Measurements from ENCODE around the gene CPEB2.

CPEB2 gene

DNA sequence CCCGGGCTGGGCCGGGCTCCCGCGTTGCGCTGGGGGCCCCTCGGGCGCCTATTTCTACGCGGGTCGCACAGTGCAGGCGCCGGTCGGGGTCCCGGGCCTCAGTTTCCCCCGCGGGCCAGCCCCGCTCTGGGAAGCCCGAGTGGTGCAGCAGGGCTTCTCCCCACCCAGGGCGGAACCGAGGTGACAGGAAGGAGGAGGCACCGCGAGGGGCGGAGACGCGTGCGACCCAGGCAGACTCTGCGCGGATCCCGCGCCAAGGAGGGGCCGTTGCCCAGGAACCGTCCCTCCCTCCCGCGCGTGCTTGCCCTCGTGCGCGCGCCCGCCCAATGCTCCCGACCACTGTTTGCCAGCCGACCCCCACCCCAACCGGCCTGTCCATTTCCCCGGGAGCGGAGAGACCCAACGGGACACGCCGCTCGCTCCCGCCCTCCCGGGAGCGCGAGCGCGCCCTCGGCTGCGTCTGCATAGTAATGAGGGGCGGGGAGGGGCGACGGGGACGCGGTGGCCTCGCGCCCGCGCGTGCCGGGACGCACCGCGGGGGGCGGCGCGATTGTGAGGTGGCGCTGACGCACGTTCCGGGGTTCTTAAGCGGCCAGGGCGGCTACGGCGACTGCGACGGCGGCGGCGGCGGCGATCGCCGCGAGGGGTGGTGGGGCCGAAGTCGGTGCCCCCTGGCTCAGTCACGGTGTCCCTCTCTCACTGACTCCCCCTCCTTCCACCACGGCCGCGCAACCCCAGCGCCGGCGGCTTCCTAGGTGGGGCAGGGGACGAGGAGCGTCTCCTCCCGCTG is at the start of gene CPEB2:
TSS of gene CPEB2 (plus strand) at position 613 of the 790 bp plus-strand sequence. CDS start 193 bp downstream, outside the sequence.
- DNase-seq: peak; percentile 89

DNA sequence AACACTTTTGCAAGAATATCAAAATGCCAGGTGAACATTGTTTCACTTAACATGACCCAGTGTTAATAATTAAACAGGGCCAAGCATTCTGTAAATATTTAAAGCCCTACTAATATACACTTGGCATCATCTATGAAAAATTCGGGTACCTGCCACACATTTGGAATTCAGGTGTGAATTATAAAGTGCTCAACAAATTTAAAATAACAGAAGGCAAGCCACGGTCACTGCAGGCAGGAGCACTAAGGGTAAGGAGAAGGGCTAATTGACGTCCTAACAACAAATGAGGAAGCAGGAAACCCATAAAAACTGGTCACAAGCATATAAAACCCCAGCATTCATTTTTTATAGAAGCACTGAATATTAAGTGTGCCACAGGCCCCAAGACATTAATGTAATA is 43.8 kb upstream of the CPEB2 start:
- no peak for DNase-seq

DNA sequence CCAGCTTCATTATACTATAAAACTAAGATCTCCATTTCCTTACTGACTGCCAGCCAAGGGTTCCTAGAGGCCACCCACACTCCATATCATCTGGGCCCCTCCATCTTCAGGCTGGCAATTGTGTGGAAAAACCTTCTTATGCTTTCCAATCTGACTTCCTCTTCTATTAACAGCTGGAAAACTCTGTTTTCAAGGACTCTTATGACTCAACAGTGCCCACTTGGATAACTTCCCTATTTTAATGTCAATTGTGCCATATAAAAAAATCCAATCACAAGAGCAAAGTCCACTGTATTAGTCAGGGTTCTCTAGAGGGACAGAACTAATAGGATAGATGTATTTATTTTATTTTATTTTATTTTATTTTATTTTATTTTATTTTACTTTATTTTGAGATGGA is 41.0 kb upstream of the CPEB2 start:
- DNase-seq: no peak

DNA sequence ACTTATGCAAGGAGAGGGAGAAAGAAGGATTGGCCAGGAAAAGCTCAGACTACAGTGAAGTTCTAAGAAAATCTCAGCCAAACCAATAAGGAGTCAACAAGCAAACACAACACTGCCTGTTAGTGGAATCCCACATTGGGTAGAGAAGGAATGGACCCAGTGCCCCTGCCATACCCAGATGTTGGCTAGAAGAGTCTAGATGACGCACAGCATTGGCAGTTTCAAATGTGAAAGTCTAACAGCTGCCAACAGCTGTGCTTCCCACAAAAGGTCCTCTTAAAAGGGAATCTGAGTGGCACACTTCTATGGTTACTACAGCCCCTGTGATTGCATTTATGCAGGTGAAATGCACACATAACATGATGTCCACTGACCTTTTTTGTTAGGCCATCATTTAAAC is 37.2 kb upstream of the CPEB2 start:
- no peak for DNase-seq

DNA sequence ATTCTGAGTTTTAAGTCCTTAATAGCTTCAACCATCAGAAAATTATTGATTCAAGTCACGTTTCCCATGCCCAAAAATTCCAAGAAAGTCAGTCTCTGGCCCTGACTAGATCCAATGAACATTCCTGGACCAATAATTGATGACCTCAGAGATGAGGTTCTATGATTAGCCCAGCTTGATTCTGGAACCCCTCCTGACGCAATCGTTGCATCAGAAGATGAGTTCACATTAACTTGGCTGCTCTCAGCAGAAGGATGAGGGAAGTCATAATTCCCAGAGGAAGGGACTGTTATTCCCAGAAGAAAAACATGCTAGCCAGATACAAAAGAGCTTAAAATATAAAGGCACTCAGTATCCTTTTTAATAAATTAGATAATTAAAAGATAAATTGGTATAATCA is 34.3 kb upstream of the CPEB2 start:
- no peak for DNase-seq

DNA sequence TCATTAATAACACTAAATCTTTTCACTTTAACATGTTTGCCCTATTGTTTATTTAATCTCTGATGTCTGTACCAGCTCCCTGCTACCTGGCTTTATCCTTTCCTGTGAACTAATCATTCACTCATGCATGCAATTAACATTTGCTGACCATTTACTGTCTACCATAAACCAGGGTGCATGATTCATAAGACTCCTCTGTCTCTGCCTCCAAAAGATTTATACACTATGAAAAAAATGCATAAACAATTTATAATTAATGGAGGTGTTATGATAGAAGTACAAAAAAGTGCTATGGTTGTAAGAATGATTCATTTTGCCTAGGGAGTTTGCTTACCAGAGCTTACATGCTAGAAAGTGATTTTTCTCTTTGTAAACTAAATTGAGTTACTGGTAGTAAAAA is 24.5 kb upstream of the CPEB2 start:
- no peak for DNase-seq

DNA sequence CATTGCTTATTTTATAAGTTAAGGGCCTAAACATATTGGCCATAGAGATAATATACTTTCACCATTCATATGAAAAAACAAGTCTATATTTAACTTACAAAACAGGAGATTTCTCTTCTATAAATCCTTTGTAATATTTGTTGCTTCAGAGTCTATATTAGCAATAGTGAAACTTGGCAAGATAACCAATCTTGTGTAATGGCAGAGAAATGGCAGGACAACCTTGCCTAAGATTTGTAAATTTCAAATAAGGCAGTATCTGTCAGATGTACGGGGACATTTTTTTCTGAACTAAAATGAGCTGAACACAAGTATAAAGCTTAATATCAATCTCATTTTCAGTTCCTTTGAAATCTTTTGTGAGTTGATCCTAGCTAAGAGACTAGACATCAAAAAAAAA is 17.8 kb upstream of the CPEB2 start:
- DNase-seq: no peak

DNA sequence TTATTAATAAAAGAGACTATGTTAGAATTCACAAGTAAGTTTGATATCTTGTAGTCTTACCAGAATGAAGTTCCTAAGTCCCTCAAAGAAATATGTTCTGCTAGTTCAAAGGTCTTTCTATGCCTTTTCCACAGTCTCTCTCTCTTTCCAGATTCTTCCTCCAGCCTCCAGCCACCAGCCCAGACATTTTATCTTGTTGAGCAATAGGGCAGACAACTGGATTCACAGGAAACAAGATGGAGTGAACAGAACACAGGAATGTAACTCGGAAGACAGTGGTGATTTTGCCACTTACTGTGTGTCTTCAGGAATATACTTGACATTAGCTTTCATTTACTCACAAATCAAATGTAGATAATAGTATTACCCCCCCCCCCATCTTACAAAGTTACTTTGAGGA is 17.1 kb upstream of the CPEB2 start:
- DNase-seq: no peak

DNA sequence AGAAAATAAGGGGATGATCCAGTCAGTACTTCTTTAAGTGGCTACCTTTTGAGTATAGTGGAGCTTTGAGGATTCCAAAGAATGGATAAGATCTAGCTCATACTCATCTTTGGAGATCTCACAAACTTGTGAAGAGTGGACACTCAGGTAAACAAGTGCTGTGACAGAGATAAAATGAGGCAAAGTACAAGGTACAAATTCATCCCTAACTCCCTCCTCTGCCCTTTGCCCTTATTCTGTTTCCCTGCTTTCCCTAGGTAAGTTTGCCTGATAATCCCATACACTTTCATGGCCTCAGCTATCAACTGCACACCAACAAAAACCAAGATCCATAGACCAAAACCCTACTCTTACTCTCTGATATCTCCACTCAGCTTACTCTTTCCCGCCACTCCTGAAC is 16.4 kb upstream of the CPEB2 start:
- no peak for DNase-seq

DNA sequence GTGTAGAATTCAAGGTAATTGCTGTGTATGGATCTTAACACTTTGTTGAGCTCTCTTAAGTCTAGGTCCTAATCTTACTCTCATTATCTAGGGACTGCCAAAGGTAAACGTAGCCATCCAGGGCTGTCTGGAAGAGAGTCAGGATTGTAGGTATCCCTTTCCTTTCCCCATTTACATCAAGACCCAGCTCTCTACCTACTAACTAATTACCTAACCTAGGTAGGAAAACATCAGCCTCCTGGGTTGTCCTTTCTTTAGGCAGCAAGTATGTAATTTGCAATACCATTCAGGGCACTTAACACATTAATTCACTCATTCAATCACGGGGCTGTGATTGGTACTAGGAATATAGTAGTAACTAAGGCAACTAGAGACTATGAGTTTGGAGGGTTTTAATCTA is 15.2 kb upstream of the CPEB2 start:
- DNase-seq: no peak

DNA sequence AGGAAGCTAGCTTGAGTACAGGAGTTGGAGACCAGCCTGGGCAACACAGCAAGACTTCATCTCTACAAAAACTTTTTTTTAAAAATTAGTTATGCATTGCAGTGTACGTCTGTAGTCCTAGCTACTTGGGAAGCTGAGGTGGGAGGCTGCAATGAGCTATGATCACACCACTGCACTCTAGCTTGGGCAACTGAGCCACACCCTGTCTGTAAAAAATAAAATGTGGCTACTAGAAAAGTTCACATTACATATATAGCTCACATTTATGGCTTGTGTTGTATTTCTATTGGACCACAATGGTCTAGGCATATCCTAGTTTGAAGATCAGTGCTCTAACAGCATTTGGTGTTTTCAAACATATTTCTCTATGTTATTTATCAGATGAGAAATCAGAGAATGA is 11.8 kb upstream of the CPEB2 start:
- DNase-seq: no peak

DNA sequence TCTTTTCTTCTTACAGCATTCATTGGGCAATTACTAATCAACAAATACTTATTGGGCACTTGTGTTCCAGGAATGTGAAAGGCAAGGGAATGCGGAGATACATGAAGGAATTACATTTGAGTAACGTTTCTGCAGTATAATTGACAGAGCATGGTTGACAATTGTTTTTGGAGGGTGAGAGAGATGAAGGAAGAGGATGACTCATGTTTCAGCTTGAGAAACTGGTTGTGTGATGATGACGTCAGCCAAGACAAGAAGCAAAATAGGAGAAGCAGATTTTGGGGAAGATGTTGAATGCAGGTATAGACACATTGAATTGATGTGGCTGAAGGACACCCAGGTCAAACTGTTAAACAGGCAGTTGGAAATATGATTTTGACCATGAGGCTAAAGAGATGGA is 8.0 kb upstream of the CPEB2 start:
- no peak for DNase-seq

DNA sequence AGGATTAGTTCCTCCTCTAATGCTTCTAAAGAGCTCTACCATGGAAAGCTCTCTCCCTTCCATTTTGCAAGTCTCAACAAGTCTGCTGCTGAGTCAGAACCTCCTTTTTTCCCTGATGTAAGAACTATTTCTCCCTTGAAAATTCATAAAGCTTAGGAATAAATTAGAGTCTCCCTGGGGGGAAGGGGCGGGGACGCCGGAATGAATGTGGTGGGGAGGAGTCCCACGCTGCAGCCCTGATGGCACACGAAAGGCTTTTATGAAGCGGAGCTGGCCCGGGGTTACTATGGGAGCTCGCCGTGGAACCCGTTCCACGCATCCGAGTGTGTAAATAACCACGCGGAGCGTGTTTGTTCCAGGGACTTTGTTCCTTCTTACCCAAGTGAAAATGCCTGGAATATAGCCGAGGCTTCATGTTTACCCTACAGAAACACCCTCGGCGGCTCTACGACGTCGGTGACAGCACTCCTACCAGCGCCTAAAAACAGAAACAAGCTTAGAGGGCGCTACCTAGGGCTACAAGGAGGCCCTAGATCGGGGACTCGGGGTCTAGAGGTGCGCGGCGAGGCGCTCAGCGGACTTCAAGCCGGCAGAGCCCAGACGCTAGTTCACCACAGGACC is 923 bp upstream of the CPEB2 start:
- peak; percentile 58 for DNase-seq

DNA sequence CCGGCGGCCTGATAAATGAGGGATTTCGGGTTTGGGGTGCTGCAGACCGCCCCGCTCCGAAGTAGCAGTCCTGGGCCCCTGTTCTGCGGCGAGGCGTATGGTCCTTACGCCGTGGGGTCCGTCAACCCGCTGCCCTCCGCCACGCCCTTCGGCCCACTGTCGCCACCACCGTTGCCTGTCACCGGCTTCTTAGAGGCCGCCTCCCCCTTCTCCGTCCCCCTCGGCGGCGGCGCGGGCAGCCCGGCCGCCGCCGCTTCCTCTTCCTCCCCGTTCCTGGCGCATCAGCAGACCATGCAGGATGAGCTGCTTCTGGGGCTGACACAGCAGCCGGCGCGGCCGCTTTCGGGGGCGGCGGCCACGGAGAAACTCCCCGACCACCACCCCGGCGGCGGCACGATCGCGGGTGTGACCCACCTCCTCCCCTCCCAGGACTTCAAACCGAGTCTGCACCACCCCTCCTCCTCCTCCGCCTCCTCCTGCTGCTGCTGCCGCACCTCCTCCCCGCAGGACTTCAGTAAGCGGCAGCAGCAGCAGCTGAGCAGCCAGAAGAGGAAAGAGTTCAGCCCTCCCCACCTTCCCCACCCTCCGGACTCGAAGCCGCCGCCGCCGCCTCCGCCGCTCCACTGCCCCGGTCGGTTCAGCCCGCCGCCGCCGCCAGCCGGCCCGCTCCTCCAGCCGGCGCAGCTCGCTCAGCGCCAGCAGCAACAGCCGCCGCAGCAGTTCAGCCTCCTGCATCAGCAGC is 549 bp downstream of the CPEB2 start:
- DNase-seq: peak; percentile 73

DNA sequence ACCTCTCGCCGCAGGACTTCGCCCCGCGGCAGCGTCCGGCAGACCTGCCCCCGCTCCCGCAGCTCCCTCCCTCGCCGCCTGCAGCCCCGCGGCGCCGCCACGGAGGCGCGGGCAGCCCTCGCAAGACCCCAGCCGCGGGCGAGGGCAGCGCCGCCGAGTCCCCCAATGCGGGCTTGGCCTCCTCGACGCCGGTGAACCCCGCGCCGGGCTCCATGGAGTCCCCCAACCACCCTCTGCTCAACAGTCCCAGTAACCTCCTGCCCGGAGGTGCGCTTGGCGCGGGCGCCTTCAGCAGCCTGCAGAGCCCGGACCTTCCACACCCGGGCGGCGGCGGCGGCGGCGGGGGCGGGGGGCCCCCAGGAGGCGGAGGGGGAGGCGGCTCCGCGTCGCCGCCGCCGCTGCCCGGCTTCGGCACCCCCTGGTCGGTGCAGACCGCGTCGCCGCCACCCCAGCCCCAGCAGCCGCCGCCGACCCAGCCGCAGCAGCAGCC is 1.2 kb downstream of the CPEB2 start:
- no peak for DNase-seq

DNA sequence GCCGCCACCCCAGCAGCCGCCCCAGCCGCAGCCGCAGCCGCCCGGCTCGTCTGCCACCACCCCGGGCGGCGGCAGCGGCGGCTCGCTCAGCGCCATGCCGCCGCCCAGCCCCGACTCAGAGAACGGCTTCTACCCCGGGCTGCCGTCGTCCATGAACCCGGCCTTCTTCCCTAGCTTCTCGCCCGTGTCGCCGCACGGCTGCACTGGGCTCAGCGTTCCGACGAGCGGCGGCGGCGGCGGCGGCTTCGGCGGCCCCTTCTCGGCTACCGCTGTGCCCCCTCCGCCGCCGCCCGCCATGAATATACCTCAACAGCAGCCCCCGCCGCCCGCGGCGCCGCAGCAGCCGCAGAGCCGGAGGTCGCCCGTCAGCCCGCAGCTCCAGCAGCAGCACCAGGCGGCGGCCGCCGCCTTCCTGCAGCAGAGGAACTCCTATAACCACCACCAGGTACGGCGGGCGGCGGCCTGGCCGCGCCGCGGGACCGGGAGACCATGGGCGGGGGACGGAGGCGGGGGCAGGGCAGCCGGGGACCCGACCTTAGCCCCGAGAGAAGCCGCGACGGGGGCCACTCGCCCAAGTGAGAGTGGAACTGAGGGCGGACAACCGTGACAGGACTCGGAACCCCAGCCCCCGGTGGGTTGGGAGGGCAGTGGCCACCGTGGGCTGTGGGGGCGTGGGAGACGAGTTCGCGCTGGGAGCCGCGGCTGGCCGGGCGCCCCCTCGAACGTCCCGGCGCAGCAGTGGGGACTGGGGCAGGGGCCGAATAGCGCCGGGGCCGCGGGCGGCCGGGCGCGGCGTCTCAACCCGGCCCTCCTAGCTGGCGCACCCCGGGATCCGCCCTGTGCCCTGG is 1.8 kb downstream of the CPEB2 start:
- peak; percentile 65 for DNase-seq

DNA sequence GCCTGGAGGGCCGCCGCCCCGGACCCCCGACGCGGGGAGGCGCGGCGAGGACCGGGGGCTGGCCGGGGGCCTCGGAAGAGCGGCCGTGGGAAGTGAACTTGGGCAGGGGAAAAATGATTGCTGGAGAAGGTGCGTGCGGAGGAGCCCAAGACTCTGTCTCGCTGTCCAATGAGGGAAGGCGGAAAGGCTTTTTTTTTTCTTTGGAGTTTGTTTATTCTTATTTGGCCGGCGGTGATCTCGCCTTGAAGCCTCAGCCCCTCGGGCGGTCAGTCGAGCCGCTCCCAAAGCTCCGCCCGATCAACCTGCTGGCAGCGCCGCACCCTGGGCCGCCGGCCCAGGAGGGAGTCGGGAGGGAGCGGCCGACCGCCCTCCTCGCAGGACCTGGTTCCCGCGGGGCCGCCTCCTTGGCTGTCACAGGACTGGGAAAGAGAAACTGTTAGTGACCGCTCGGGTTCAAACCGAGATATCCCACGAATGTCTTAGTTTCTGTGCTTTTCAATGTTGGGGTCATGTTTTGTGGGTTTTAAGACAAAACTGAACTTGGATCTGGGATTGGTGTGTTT is 2.5 kb downstream of the CPEB2 start:
- DNase-seq: peak; percentile 53

DNA sequence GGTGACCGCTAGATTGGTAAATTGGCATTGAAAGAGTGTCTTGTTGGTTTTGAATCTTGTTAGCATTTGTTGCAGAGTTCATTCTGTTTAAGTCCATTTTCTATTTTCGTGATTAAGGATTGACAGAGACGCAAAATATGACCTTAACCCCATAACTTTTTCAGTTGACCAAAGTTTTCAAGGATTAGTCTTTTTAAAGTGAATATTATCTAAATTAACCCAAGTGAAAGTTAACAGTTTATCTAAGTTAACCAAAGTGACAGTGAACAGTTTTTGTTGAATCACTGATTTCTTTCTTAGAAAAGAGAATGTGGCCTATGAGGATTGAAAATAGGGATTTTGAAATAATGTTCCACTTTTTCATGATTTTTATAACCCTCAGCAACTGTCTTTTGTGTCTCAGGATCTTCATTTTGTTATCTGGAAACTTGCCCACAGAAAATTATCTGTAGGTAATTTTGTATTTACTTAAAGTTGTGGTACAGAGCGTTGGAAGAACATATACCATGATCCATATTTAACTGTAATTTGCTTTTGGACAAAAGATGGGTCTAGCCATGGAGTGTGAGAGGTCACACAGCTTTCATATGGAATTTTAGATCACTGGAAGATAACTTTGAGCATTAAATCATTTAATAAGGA is 3.3 kb downstream of the CPEB2 start:
- no peak for DNase-seq

DNA sequence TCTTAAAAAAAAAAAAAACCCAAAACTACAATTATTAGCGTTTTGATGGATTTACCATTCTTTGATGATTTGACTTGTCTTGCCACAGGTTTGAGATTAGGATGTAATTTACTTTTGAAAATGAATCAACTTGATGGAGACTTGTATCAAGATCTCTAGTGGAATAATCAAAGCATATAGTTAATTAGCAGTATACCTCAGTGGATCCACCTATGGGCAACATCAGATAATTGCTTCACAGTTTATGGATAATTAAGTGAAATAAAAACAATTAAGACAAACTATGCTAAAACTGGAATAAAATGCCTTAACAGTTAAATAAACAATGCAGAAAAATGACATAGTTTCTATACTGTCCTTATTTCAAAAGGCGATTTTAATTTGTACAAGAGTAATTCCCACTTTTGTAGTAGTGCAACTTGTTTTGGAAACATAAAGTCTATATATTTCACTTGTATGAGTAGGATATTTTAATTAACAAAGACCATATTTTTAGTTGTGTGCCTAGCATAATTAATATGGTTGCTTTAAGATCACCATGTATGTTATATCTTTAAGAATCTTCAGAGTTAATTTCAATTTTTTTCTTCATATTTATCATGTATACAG is 4.2 kb downstream of the CPEB2 start:
- no peak for DNase-seq

DNA sequence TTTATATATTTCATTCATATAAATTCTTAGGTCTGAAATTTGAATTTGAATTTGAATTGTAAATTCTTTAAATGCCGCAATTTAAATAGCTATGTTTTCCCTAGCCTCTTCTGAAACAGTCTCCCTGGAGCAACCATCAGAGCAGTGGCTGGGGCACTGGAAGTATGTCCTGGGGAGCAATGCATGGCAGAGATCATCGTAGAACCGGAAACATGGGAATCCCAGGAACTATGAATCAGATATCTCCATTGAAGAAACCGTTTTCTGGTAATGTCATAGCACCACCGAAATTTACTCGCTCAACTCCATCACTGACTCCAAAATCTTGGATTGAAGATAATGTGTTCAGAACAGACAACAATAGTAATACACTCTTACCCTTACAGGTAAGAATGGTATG is 4.9 kb downstream of the CPEB2 start:
- no peak for DNase-seq

DNA sequence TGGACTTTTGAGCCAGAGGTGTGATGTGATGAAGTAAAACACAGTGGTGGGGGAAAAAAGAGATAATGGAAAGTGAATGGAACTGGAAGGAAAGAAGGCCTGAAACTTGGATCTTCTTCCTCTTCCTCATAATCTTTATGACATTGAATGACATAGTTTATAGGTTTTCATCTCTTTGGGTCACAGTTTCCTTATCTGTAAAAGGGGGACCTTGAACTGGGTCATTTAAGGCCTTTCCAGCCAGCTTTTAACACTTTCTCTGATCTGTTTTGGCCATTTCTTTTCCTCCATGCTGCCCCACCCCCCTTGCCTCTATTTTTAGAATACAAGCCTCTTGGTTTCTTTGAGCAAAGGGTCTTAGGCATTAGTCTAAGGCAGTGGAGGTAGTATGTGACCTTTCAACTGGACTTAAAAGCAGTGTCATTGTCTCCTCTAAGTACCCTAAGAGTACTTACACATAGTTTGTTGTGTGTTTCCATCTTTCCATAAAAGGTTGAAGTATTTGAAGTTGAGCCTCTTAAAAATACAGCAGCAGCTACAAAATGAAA is 7.8 kb downstream of the CPEB2 start:
- no peak for DNase-seq
